PC-9 (cell line): Measurements from ENCODE around the gene SLC7A6. TPM values are rescaled to one million over a fixed set of nuclear protein-coding genes. Genes with fewer than 3 reads are reported as not detected.

Experiments used
- BruUV-seq: library from RNA; stranded (reverse); fragments of 400-500 nt; replicated peaks from 2 replicates; lab custom pipeline; 2021; lab: Mats Ljungman, UMichigan
- CTCF ChIA-PET: fragments of 300-600 bp; sonication (Branson Sonifier 250); formaldehyde crosslinking; loops from one replicate; lab custom pipeline; 2022; ENCODE audit warnings: antibody characterized with exemption; lab: Charles Lee
- POLR2A ChIA-PET: fragments of 300-600 bp; sonication (Branson Sonifier 250); formaldehyde crosslinking; loops from one replicate; lab custom pipeline; 2022; ENCODE audit warnings: antibody characterized with exemption; ENCODE audit not compliant: unreplicated experiment; lab: Charles Lee
- DNase-seq, 2 experiments: peaks; one replicate each; pipeline versions ENCODE4 v3.0.0 to v3.0.0-alpha.2; 2015 to 2022; ENCODE audit warnings: mixed read lengths in 1 of 2
- H2AFZ ChIP-seq: fragments of 200-600 bp; sonication (generic); 2 replicates; pipeline ENCODE4 v1.8.1; 2017; ENCODE audit warnings: antibody characterized with exemption
- H3F3A ChIP-seq: fragments of 200-600 bp; sonication (generic); 2 replicates; pipeline ENCODE4 v1.8.1; 2017; ENCODE audit warnings: antibody characterized with exemption, mild to moderate bottlenecking, low read depth; ENCODE audit not compliant: insufficient read depth
- H3K27ac ChIP-seq: fragments of 200-600 bp; sonication (generic); 2 replicates; pipeline ENCODE4 v1.6.1; 2016; ENCODE audit warnings: mixed run types
- H3K27me3 ChIP-seq: fragments of 200-600 bp; sonication (generic); 2 replicates; pipeline ENCODE4 v1.6.1; 2016; ENCODE audit warnings: low read depth, mixed run types; ENCODE audit not compliant: insufficient read depth
- H3K36me3 ChIP-seq: fragments of 200-600 bp; sonication (generic); 2 replicates; pipeline ENCODE4 v1.6.1; 2016; ENCODE audit warnings: low read depth, mixed run types
- H3K4me1 ChIP-seq: fragments of 200-600 bp; sonication (generic); replicated peaks from 2 replicates; pipeline ENCODE4 v1.6.1; 2016; ENCODE audit warnings: mixed run types; ENCODE audit not compliant: insufficient read depth
- H3K4me2 ChIP-seq: fragments of 200-600 bp; sonication (generic); 2 replicates; pipeline ENCODE4 v1.6.1; 2017; ENCODE audit warnings: mixed run types
- H3K4me3 ChIP-seq: fragments of 200-600 bp; sonication (generic); 2 replicates; pipeline ENCODE4 v1.6.1; 2016; ENCODE audit warnings: mixed run types
- H3K79me2 ChIP-seq: fragments of 200-600 bp; sonication (generic); 2 replicates; pipeline ENCODE4 v1.6.1; 2017; ENCODE audit warnings: low read depth, mixed run types
- H3K9me2 ChIP-seq: fragments of 200-600 bp; sonication (generic); 2 replicates; pipeline ENCODE4 v1.8.1; 2017; ENCODE audit warnings: mild to moderate bottlenecking; ENCODE audit not compliant: insufficient read depth
- H3K9me3 ChIP-seq: fragments of 200-600 bp; sonication (generic); 2 replicates; pipeline ENCODE4 v1.8.1; 2016; ENCODE audit warnings: low read depth; ENCODE audit not compliant: insufficient read depth
- H4K20me1 ChIP-seq: fragments of 200-600 bp; sonication (generic); 2 replicates; pipeline ENCODE4 v1.8.1; 2017; ENCODE audit not compliant: insufficient read depth
- EZH2 ChIP-seq: fragments of 200-600 bp; sonication (generic); IDR thresholded peaks from 2 replicates; pipeline ENCODE4 v1.8.0; 2017; ENCODE audit warnings: antibody characterized with exemption, low read depth
- intact Hi-C: fragments of 100-400 bp; cut with micrococcal nuclease; formaldehyde crosslinking; loops from one replicate; pipeline ENCODE4 v1.10.0; 2022; ENCODE audit not compliant: unreplicated experiment
- total RNA-seq: library from RNA; stranded (reverse); gene quantifications from 2 replicates; pipeline ENCODE4 v1.2.3, GENCODE V29; 2021
- TF ChIP-seq, protein P1 (sequence below): fragments of 200-600 bp; sonication (generic); conservative IDR thresholded peaks from 2 replicates; pipeline ENCODE4 v1.6.1; 2017; ENCODE audit warnings: mixed run types, antibody characterized with exemption, mild to moderate bottlenecking, moderate library complexity

The SLC7A6 gene
- total RNA-seq, 1 experiment from 2014 or later: 44.7 TPM

DNA sequence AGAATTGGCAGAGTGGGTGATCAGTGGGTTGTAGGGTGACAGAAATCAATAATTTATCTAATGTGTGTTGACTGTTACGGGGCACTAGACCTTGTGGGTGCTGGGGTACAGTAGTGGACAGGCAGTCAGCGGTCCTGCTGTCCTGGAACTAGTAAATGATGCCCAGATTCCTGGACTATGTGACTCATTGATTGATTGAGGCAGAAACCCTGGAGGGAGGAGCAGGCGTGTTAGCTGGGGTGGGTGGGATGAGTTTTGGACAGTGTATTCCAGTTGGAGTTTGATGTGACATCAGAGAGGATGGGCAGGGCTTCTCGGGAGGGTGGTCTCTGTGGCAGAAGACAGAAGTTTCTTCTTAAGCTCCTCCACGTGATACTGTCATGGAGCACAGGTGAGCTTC lies 70.8 kb downstream of the SLC7A6 start:
- H3K4me3 ChIP-seq: no peak overlapping the region
- no peak overlapping the region for H3K4me2 ChIP-seq
- no peaks in the 10 kb centered on the region for H3K9me3 ChIP-seq
- no peaks in the 10 kb centered on the region for H3K4me1 ChIP-seq
- intact Hi-C loops: no loop called here
- H3F3A ChIP-seq: no peaks in the 10 kb centered on the region
- no peaks in the 10 kb centered on the region for H4K20me1 ChIP-seq
- no peak overlapping the region for H2AFZ ChIP-seq
- no peaks in the 10 kb centered on the region for H3K79me2 ChIP-seq
- no peak for DNase-seq
- H3K36me3 ChIP-seq: peaks cover 5% of the 10 kb centered on the region; the same call in 1 of the 2 replicates
- no peak for TF ChIP-seq EZH2
- TF ChIP-seq, protein P1, sequence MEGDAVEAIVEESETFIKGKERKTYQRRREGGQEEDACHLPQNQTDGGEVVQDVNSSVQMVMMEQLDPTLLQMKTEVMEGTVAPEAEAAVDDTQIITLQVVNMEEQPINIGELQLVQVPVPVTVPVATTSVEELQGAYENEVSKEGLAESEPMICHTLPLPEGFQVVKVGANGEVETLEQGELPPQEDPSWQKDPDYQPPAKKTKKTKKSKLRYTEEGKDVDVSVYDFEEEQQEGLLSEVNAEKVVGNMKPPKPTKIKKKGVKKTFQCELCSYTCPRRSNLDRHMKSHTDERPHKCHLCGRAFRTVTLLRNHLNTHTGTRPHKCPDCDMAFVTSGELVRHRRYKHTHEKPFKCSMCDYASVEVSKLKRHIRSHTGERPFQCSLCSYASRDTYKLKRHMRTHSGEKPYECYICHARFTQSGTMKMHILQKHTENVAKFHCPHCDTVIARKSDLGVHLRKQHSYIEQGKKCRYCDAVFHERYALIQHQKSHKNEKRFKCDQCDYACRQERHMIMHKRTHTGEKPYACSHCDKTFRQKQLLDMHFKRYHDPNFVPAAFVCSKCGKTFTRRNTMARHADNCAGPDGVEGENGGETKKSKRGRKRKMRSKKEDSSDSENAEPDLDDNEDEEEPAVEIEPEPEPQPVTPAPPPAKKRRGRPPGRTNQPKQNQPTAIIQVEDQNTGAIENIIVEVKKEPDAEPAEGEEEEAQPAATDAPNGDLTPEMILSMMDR: no peak
- POLR2A ChIA-PET: no interaction called here
- H3K27me3 ChIP-seq: no peaks in the 10 kb centered on the region
- no peak overlapping the region for H3K27ac ChIP-seq
- no peaks in the 10 kb centered on the region for H3K9me2 ChIP-seq
- CTCF ChIA-PET: no interaction called here
- BruUV-seq: no TSS peak

DNA sequence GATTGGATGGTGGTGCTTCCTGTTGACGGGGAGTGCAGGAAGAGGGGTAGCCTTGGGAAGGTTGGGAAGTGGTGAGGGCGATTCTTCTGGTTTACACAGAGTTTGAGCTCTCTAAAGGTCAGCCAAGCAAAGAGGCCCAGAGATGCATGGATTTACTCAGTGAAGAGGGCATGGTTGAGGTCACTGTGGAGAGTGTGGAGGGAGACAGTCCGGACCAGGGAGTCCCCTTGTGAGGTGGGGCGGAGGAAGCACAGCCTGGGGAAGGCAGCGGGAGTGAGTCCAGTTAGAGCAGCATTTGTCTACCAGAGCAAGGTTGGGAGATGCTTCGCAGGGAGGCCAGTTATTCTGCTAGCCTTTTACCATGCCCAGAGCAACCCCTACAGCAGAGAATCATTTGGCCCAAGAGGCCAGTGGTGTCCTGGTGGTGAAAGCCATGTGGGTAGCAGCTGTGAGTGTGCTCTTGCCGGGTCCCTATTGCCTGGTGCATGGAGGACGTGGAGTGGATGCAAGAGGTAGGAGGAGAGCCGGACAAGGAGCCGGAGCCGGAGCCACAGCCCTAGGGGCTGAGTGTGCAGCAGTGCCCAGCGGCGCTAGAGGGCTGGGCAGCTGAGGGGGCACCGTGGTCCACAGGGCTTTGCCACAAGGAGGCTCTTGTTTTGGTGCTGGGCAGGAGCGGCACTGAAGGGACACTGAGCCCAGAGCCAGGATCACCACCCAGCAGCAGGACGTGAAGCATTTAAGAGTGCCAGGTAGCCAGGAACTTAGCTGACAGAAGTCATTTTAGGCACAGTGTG lies 74.2 kb downstream of the SLC7A6 start:
- no peaks in the 10 kb centered on the region for H3K79me2 ChIP-seq
- no peak for DNase-seq
- CTCF ChIA-PET: no interaction called here
- POLR2A ChIA-PET: interaction anchor here (0.6 kb wide), 1 partner anchor 74 kb away, joined by 3 read pairs; the partner anchor contains the start of gene SLC7A6
- H4K20me1 ChIP-seq: no peaks in the 10 kb centered on the region
- intact Hi-C loops: no loop called here
- no peaks in the 10 kb centered on the region for H3K9me2 ChIP-seq
- H3K9me3 ChIP-seq: no peaks in the 10 kb centered on the region
- peaks cover 5% of the 10 kb centered on the region; the same call in 1 of the 2 replicates for H3K36me3 ChIP-seq
- no peaks in the 10 kb centered on the region for H3K4me1 ChIP-seq
- no TSS peak for BruUV-seq
- TF ChIP-seq EZH2: no peak
- TF ChIP-seq, protein P1: no peak
- H3K4me2 ChIP-seq: no peak overlapping the region
- H3K4me3 ChIP-seq: no peak overlapping the region
- H3K27ac ChIP-seq: no peak overlapping the region
- no peaks in the 10 kb centered on the region for H3F3A ChIP-seq
- H3K27me3 ChIP-seq: no peaks in the 10 kb centered on the region
- no peak overlapping the region for H2AFZ ChIP-seq

DNA sequence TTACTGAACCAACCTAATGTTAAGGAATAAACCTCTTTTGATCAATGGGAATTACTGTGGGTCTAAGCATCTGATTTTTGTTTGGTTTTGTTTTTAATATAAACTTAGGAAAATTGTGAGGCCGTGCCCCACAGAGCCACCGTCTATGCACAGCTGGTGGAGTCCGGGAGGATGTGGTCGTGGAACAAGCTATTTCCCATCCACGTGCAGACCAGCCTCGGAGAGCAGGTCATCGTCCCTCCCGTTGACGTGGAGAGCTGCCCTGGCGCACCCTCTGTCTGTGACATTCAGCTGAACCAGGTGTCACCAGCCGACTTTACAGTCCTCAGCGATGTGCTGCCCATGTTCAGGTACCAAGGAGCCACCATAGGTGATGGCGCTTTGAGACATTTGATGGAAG lies 74.9 kb downstream of the SLC7A6 start:
- Histone ChIP-seq H3F3A (no peaks in the 10 kb centered on the region), H3K27ac (no peak overlapping the region), H2AFZ (no peak overlapping the region), H3K27me3 (no peaks in the 10 kb centered on the region), H3K9me3 (no peaks in the 10 kb centered on the region), H3K36me3 (peaks cover 5% of the 10 kb centered on the region; the same call in 1 of the 2 replicates), H3K79me2 (no peaks in the 10 kb centered on the region), H3K4me2 (no peak overlapping the region), H4K20me1 (no peaks in the 10 kb centered on the region), H3K9me2 (no peaks in the 10 kb centered on the region), H3K4me1 (no peaks in the 10 kb centered on the region), H3K4me3 (no peak overlapping the region)
- no peak for DNase-seq
- ChIA-PET CTCF (no interaction called here), POLR2A (no interaction called here)
- intact Hi-C loops: no loop called here
- BruUV-seq: no TSS peak
- TF ChIP-seq, protein P1: no peak
- no peak for TF ChIP-seq EZH2
